Raji (cell line): ENCODE measurements around the gene DNAJC16.

Experiments
- POLR2A ChIP-seq: IDR thresholded peaks from 2 replicates; pipeline ENCODE4 v1.6.1; 2011; ENCODE audit warnings: low read depth, low read length, control low read depth; ENCODE audit not compliant: insufficient read depth

The DNAJC16 gene

GRCh38 chr1:15526490-15527339 is at the start of gene DNAJC16:
TSS of gene DNAJC16 (plus strand) at chr1:15526848. CDS start at chr1:15529106, 2,258 bp downstream.
- peak; percentile 87 for TF ChIP-seq POLR2A

DNA sequence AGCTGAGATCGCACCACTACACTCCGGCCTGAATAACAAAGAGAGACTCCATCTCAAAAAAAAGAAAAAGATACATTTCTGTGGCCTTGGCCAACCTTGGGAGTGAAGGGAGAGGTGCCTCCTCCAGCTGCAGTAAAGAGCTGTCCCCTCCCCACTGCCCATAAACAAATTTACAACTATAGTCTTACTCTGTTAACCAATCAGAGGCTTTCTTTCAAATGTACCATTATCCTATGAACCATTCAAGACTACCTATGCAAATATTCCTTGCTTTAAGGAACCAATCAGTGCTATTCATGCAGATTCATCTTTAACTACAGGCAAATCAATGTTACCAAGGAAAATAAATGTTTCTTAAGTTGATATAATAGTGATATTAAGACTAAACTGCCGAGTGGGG is 49.7 kb upstream of the DNAJC16 start:
- TF ChIP-seq POLR2A, result no peak

- TF ChIP-seq POLR2A, result no peak
Observed at GRCh38 chr1:15477646-15478212, 48.9 kb upstream of the DNAJC16 start.

- TF ChIP-seq POLR2A, result no peak
Observed at GRCh38 chr1:15479654-15480347, 46.8 kb upstream of the DNAJC16 start.

GRCh38 chr1:15483971-15484370 is 42.7 kb upstream of the DNAJC16 start:
- no peak for TF ChIP-seq POLR2A

DNA sequence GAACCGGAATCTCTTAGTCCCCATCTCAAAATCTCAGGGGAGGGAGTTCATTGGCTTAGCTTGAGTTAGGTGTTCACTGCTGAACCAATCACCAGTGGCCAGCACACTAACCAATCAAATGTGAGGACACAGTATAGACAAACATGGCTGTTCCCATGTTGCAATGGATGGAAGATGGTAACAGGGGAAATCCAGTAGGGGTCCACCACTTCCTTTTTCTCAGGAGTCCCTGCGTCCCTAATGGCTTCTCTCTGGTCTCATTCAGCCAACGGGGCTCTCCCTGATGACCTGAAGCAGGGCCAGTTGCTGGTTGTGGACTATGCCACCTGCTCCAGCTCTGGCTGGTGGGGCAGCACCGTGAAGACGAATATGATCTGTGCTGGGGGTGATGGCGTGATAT is 41.0 kb upstream of the DNAJC16 start:
- TF ChIP-seq POLR2A, result no peak

- TF ChIP-seq POLR2A, result no peak
Observed at GRCh38 chr1:15488371-15488770, 38.3 kb upstream of the DNAJC16 start.

DNA sequence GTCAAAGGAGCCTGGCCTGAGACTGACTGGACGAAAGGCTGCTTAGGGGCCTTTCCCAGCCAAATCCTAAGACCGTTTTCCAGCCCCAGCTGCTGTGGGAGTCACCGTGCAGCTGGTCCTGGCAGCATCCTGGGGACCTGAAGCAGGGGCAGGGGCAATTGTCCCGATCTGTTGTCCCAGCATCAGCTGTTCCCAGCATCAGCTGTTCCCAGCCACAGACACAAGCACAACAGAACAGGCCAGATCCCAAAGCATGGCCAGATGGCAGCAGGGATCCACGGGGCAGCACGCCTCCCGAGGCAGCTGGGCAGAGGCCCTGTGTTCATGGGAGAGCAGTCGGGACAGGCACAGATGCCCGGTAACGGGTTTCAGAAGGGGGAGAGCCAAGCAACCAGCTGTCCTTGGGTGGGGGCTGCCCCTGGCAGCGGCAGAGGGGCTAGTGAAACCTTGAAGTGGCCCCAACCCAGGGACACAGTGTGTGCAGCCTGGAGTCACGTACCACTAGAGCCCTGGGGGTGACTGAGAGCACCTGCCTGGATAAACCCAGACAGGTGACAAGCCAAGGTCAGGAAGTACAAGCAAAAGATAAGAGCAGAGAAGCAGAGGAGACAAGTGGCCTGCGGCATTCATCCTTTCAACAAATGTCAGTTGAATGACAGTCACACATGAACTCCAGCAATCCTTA is 37.5 kb upstream of the DNAJC16 start:
- TF ChIP-seq POLR2A, result no peak

DNA sequence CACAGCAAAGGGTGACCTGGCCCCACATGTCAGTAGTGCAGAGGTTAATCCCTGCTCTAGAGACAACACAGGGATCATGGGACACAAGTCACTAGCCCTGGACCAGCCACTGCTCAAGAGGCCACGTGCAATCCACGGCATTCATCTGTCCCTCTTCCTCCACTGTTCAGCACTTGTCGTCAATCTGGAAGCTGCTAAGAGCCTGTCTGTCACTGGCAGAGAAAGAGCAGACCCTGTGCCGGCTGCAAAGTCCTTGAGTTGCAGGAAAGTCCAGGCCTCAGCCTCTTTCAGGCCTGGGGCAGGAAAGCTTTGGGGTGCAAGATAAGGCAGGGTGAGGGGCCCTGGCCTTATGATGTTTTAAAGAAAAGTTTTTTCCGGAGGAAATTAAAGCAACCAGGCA is 34.1 kb upstream of the DNAJC16 start:
- TF ChIP-seq POLR2A, result no peak

- no peak for TF ChIP-seq POLR2A
Observed at GRCh38 chr1:15493869-15494390, 32.7 kb upstream of the DNAJC16 start.

DNA sequence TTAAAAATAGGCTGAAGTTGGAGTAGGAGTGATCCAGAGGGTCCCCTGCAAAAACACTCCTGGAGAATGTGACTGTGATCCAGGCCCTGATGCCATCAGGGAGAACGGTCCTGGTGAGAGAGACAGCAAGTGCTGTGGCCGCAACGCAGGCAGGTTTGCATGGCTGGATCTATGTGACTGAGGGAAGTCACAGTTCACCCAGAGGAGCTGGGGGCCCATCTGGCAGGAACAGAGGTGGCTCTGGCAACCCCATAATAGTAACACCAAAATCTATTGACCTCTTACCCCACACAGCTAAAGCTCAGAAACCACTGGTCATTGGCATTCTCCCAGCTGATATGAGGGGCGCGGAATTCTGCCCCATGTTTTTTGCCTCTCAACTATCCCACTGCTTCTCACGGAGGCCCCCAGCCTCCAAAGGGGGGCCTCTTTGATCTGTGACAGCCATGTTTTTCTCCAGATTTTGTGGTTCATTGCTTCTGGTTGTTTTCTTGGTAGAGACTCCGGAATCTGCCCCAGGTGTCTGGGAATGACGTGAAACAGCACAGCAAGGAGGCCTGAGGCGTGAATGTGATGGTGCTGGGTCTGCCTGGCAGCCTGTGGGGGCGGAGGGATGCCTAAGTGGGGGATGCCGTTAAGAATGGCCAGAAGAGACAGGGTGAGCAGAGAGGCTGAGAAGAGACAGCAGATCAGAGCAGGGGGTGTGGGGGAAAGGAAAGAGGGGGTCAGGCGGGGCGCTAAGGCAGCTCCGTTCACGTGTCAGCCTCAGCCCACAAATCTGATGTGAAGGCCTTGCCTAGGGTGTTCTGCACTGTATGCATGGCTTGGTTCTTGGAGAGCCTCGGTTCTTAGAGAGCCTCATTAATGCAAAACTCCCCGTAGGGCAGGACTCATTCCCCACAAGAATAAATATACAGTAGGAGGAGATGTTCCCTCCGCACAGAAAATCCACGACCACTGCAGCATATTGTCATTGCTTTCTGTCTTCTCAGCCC is 26.2 kb upstream of the DNAJC16 start:
- TF ChIP-seq POLR2A, result no peak

GRCh38 chr1:15501208-15502032 is 25.2 kb upstream of the DNAJC16 start:
- TF ChIP-seq POLR2A, result no peak

GRCh38 chr1:15504436-15504835 is 22.2 kb upstream of the DNAJC16 start:
- no peak for TF ChIP-seq POLR2A
